ENCODE measurements around the gene TTC9. TPM values are rescaled to one million over a fixed set of nuclear protein-coding genes. Genes with fewer than 3 reads are reported as not detected.

TTC9 gene
- total and polyA plus RNA-seq, 4 experiments from 2014 or later, result 9.2 to 25.9 (median 20.8) TPM

GRCh38 chr14:70704960-70705359 is 63.2 kb downstream of the TTC9 start:
- H3K4me1 ChIP-seq (ENCODE audit: insufficient read depth, low read length), result no peaks in the 10 kb centered on the region
- H3K36me3 Mint-ChIP-seq, result no peaks in the 10 kb centered on the region
- no peaks in the 10 kb centered on the region for H3K9me3 Mint-ChIP-seq
- H3K4me1 Mint-ChIP-seq, result peaks cover 0 to 4% (median 0%) of the 10 kb centered on the region in 4 donors
- H3K27ac Mint-ChIP-seq, result peak overlapping the region in 2 of 7 donors; percentile 4 to 29
- H3K27ac ChIP-seq (ENCODE audit: low read depth, low read length), result no peak overlapping the region
- H3K36me3 ChIP-seq (ENCODE audit: insufficient read depth, low read length), result no peaks in the 10 kb centered on the region
- H3K9me3 ChIP-seq (ENCODE audit: control insufficient read depth in 1 of 2, low read length in 2 of 2), result no peaks in the 10 kb centered on the region
- ChIA-PET POLR2A (ENCODE audit: partially characterized antibody) (no interaction called here), CTCF (ENCODE audit: partially characterized antibody) (interaction anchor here (0.8 to 15.6 kb wide), 8 partner anchors 9 to 82 kb away, joined by 3 to 231 read pairs (median 3); no protein-coding TSS in a partner anchor)
- H3K4me3 ChIP-seq (ENCODE audit: low read length in 2 of 2), result no peak overlapping the region
- no peak overlapping the region for H3K4me3 Mint-ChIP-seq
- H3K27me3 ChIP-seq (ENCODE audit: insufficient read depth, low read length), result no peaks in the 10 kb centered on the region
- intact Hi-C loops (cut with micrococcal nuclease), result loop anchor here (1.0 kb wide), 1 partner anchor 83 kb away; no protein-coding TSS in a partner anchor
- peaks cover 0 to 1% of the 10 kb centered on the region in 2 donors for H3K27me3 Mint-ChIP-seq
- DNase-seq, result no peak

DNA sequence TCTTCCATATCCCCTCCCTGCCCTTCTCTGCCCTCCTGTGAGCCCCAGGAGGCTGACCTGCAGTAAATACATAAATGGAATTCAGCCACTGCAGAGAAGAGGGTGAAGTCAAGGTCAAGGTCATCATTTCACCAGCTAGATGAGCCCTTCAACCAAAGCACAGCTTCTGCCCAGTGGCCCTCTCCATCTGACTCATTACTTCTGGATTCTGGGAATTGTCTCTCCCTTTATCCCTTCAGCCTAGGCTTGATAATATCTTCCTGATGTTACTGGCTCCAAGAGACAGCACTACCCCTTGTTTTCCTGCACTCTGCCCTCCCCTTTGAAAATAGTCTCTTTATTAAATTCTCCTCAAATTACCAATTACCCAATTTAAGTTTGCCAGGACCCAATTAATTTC is 64.5 kb downstream of the TTC9 start:
- Mint-ChIP-seq H3K4me3 (no peak overlapping the region), H3K4me1 (peaks cover 0 to 4% (median 0%) of the 10 kb centered on the region in 4 donors), H3K9me3 (no peaks in the 10 kb centered on the region), H3K27ac (no peak overlapping the region), H3K27me3 (peaks cover 0 to 1% of the 10 kb centered on the region in 2 donors), H3K36me3 (no peaks in the 10 kb centered on the region)
- Histone ChIP-seq H3K9me3 (ENCODE audit: control insufficient read depth in 1 of 2, low read length in 2 of 2) (no peaks in the 10 kb centered on the region), H3K4me3 (ENCODE audit: low read length in 2 of 2) (no peak overlapping the region), H3K36me3 (ENCODE audit: insufficient read depth, low read length) (no peaks in the 10 kb centered on the region), H3K27ac (ENCODE audit: low read depth, low read length) (no peak overlapping the region), H3K27me3 (ENCODE audit: insufficient read depth, low read length) (no peaks in the 10 kb centered on the region), H3K4me1 (ENCODE audit: insufficient read depth, low read length) (no peaks in the 10 kb centered on the region)
- intact Hi-C loops (cut with micrococcal nuclease), result no loop called here
- ChIA-PET POLR2A (ENCODE audit: partially characterized antibody) (no interaction called here), CTCF (ENCODE audit: partially characterized antibody) (interaction anchor here (1.0 to 15.6 kb wide), 6 partner anchors 8 to 83 kb away, joined by 3 to 231 read pairs (median 5); no protein-coding TSS in a partner anchor)
- no peak for DNase-seq

DNA sequence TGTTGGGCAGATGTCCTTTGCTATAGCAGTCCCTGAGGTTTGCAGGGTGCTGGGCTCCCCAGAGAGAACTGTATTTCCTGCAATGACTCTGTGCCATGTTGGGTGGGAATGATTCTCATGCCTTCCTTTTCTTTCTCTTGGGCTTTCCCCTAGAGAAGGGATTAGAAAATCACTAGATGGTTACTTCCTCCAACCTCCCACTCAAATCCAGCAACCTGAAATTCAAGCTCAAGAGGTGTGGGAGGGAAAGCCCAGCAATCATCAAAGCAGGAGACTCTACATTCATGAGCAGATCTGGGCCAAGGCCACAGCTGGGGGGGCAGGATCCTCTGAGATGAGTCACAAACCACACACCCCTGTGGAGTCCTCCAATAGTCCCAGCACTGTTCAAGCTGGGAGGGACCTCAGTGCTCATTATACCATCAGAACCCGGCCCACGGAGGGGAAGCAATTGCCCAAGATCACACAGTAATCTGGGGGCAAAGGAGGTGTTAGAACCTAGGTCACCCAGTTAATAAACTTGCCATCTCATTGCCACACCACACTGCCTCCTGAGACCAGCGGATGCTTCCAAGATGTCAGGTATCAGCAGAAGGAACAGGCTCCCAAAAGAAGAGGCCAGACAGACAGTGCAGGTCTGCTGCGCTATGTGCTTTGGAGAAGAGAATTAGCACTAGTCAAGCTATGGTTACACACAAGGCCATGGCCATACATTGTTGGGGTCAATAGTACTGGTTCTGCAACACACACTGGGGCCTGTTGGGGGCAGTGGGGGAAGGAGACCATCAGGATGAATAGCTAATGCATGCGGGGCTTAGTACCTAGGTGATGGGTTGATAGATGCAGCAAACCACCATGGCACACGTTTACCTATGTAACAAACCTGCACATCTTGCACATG is 65.7 kb downstream of the TTC9 start:
- ChIA-PET CTCF (ENCODE audit: partially characterized antibody) (interaction anchor here (0.5 to 15.6 kb wide), 7 partner anchors 7 to 143 kb away, joined by 3 to 231 read pairs (median 4); no protein-coding TSS in a partner anchor), POLR2A (ENCODE audit: partially characterized antibody) (interaction anchor here (1.2 kb wide), 1 partner anchor 66 kb away, joined by 4 read pairs; the partner anchor contains the start of gene TTC9)
- intact Hi-C loops (cut with micrococcal nuclease), result no loop called here
- Mint-ChIP-seq H3K4me1 (no peaks in the 10 kb centered on the region), H3K27me3 (peaks cover 0 to 1% of the 10 kb centered on the region in 2 donors), H3K36me3 (no peaks in the 10 kb centered on the region), H3K4me3 (no peak overlapping the region), H3K9me3 (no peaks in the 10 kb centered on the region), H3K27ac (no peak overlapping the region)
- H3K4me1 ChIP-seq (ENCODE audit: insufficient read depth, low read length), result no peaks in the 10 kb centered on the region
- H3K9me3 ChIP-seq (ENCODE audit: control insufficient read depth in 1 of 2, low read length in 2 of 2), result no peaks in the 10 kb centered on the region
- H3K36me3 ChIP-seq (ENCODE audit: insufficient read depth, low read length), result no peaks in the 10 kb centered on the region
- DNase-seq, result no peak
- H3K27ac ChIP-seq (ENCODE audit: low read depth, low read length), result no peak overlapping the region
- H3K27me3 ChIP-seq (ENCODE audit: insufficient read depth, low read length), result no peaks in the 10 kb centered on the region
- H3K4me3 ChIP-seq (ENCODE audit: low read length in 2 of 2), result no peak overlapping the region

DNA sequence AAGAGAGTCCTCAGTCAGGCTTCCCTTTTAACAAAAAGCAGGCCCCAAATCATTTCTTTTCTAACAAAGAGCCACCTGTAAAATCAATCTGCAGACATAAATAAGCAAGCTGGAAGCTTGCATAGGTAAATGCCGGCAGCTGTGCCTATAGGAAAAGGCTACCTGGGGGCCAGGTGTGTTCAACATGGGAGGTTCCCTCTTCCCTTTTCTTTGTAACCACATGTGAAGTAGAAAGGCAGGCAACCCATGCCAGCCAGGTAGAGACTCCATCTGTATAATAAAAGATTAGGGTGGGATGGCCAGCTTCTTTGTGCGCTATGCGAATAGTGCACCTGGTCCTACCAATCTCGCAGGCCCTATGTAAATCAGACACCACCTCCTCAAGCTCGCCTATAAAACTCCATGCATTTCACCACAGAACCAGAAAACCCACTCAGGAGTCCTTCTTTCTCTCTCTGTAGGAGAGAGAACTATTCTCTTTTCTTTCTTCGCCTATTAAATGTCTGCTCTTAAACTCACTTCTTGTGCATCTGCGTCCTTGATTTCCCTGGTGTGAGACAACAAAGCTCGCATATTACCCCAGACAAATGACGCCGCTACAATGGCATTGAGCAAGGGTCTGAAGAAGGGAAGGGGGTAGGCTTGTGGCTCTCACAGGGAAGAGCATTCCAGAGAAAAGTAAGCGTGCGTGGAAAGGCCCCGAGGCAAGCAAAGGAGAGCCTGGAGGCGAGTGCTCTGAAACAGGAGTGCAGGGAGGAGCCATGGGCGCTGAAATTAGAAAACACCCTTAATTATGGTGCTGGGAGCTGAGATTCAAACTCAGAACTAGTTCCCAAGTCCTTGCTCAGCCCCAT is 67.2 kb downstream of the TTC9 start:
- Histone ChIP-seq H3K9me3 (ENCODE audit: control insufficient read depth in 1 of 2, low read length in 2 of 2) (no peaks in the 10 kb centered on the region), H3K27ac (ENCODE audit: low read depth, low read length) (no peak overlapping the region), H3K27me3 (ENCODE audit: insufficient read depth, low read length) (no peaks in the 10 kb centered on the region), H3K4me1 (ENCODE audit: insufficient read depth, low read length) (peaks cover under 1% of the 10 kb centered on the region), H3K36me3 (ENCODE audit: insufficient read depth, low read length) (no peaks in the 10 kb centered on the region), H3K4me3 (ENCODE audit: low read length in 2 of 2) (no peak overlapping the region)
- Mint-ChIP-seq H3K9me3 (no peaks in the 10 kb centered on the region), H3K27me3 (peaks cover 0 to 1% of the 10 kb centered on the region in 2 donors), H3K4me3 (no peak overlapping the region), H3K27ac (no peak overlapping the region), H3K4me1 (peaks cover 0 to 3% (median 2%) of the 10 kb centered on the region in 4 donors), H3K36me3 (no peaks in the 10 kb centered on the region)
- no peak for DNase-seq
- intact Hi-C loops (cut with micrococcal nuclease), result no loop called here
- CTCF ChIA-PET (ENCODE audit: partially characterized antibody), result interaction anchor here (1.0 to 15.6 kb wide), 4 partner anchors 53 to 105 kb away, joined by 3 to 231 read pairs (median 4); no protein-coding TSS in a partner anchor
- POLR2A ChIA-PET (ENCODE audit: partially characterized antibody), result interaction anchor here (1.2 kb wide), 1 partner anchor 68 kb away, joined by 4 read pairs; the partner anchor contains the start of gene TTC9

- Histone ChIP-seq H3K9me3 (ENCODE audit: control insufficient read depth in 1 of 2, low read length in 2 of 2) (no peaks in the 10 kb centered on the region), H3K4me3 (ENCODE audit: low read length in 2 of 2) (no peak overlapping the region), H3K36me3 (ENCODE audit: insufficient read depth, low read length) (no peaks in the 10 kb centered on the region), H3K27me3 (ENCODE audit: insufficient read depth, low read length) (no peaks in the 10 kb centered on the region), H3K4me1 (ENCODE audit: insufficient read depth, low read length) (peaks cover 5% of the 10 kb centered on the region), H3K27ac (ENCODE audit: low read depth, low read length) (no peak overlapping the region)
- H3K9me3 Mint-ChIP-seq, result no peaks in the 10 kb centered on the region
- no peaks in the 10 kb centered on the region for H3K36me3 Mint-ChIP-seq
- ChIA-PET CTCF (ENCODE audit: partially characterized antibody) (interaction anchor here (1.0 to 15.6 kb wide), 5 partner anchors 54 to 246 kb away, joined by 3 to 231 read pairs (median 4); no protein-coding TSS in a partner anchor), POLR2A (ENCODE audit: partially characterized antibody) (interaction anchor here (2.5 kb wide), 1 partner anchor 68 kb away, joined by 9 read pairs; the partner anchor contains the start of gene TTC9)
- no peak overlapping the region for H3K4me3 Mint-ChIP-seq
- intact Hi-C loops (cut with micrococcal nuclease), result loop anchor here (5.0 kb wide), 1 partner anchor 262 kb away; no protein-coding TSS in a partner anchor
- no peak overlapping the region for H3K27ac Mint-ChIP-seq
- DNase-seq, result no peak
- peaks cover 0 to 5% (median 3%) of the 10 kb centered on the region in 4 donors for H3K4me1 Mint-ChIP-seq
- H3K27me3 Mint-ChIP-seq, result no peaks in the 10 kb centered on the region
Observed at GRCh38 chr14:70709726-70710382, 68.1 kb downstream of the TTC9 start.

DNA sequence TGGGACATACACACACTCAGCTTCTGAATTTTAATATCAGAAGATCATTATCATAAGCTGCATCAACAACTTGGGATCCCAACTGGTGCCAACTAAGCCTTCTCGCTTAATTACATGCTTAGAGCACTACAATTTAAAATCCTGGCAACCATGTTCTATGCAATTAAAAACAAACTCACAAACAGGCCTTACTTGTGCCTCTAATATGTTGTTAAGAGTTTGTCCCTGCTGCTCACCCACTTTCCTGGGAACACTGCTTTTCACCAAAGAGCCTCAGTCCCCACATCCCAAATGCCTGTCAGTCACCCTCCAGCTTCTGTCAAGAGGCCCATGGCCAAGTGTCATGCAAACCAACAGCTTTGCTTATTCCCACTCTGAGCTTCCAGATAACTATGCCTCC is 69.7 kb downstream of the TTC9 start:
- POLR2A ChIA-PET (ENCODE audit: partially characterized antibody), result interaction anchor here (2.5 kb wide), 1 partner anchor 70 kb away, joined by 9 read pairs; the partner anchor contains the start of gene TTC9

More for the DNA sequence above, 69.7 kb downstream of the TTC9 start:
- Histone ChIP-seq H3K4me3 (ENCODE audit: low read length in 2 of 2) (no peak overlapping the region), H3K4me1 (ENCODE audit: insufficient read depth, low read length) (peaks cover 5% of the 10 kb centered on the region), H3K27me3 (ENCODE audit: insufficient read depth, low read length) (no peaks in the 10 kb centered on the region), H3K27ac (ENCODE audit: low read depth, low read length) (no peak overlapping the region), H3K9me3 (ENCODE audit: control insufficient read depth in 1 of 2, low read length in 2 of 2) (no peaks in the 10 kb centered on the region), H3K36me3 (ENCODE audit: insufficient read depth, low read length) (no peaks in the 10 kb centered on the region)
- Mint-ChIP-seq H3K9me3 (no peaks in the 10 kb centered on the region), H3K27me3 (peaks cover 0 to under 1% of the 10 kb centered on the region in 2 donors), H3K27ac (no peak overlapping the region), H3K4me1 (peaks cover 0 to 5% (median 4%) of the 10 kb centered on the region in 4 donors), H3K4me3 (no peak overlapping the region), H3K36me3 (no peaks in the 10 kb centered on the region)
- intact Hi-C loops (cut with micrococcal nuclease), result loop anchor here (5.0 kb wide), 1 partner anchor 261 kb away; no protein-coding TSS in a partner anchor
- DNase-seq, result no peak
- CTCF ChIA-PET (ENCODE audit: partially characterized antibody), result interaction anchor here (0.9 to 15.6 kb wide), 6 partner anchors 26 to 244 kb away, joined by 3 to 231 read pairs (median 4); no protein-coding TSS in a partner anchor
